Ishikawa (cell line): ENCODE results near the gene CTAG1B.
"Not testable (repeated sequence)": the region's sequence is repeated elsewhere in the genome, so short reads cannot be mapped to it uniquely, and the experiment has no call there.

Source experiments
- CEBPB ChIP-seq: IDR thresholded peaks from 2 replicates; pipeline ENCODE4 v1.6.1; 2012
- CREB1 ChIP-seq: IDR thresholded peaks from 2 replicates; pipeline ENCODE4 v1.6.1; 2012; ENCODE audit warnings: low read depth
- EGR1 ChIP-seq: IDR thresholded peaks from 2 replicates; pipeline ENCODE4 v1.6.1; 2012
- EP300 ChIP-seq: IDR thresholded peaks from 2 replicates; pipeline ENCODE4 v1.6.1; 2012; ENCODE audit warnings: borderline replicate concordance
- FOXM1 ChIP-seq: IDR thresholded peaks from 2 replicates; pipeline ENCODE4 v1.6.1; 2012; ENCODE audit warnings: low read depth, borderline replicate concordance
- MAX ChIP-seq: IDR thresholded peaks from 2 replicates; pipeline ENCODE4 v1.6.1; 2012
- NFIC ChIP-seq: IDR thresholded peaks from 2 replicates; pipeline ENCODE4 v1.6.1; 2012
- RAD21 ChIP-seq: IDR thresholded peaks from 2 replicates; pipeline ENCODE4 v1.6.1; 2012; ENCODE audit warnings: low read depth
- REST ChIP-seq: IDR thresholded peaks from 2 replicates; pipeline ENCODE4 v1.6.1; 2012; ENCODE audit warnings: low read depth, mild to moderate bottlenecking
- TAF1 ChIP-seq: IDR thresholded peaks from 2 replicates; pipeline ENCODE4 v1.6.1; 2012; ENCODE audit warnings: low read depth, mild to moderate bottlenecking
- TCF12 ChIP-seq: IDR thresholded peaks from 2 replicates; pipeline ENCODE4 v1.6.1; 2012; ENCODE audit warnings: low read depth
- TEAD4 ChIP-seq: IDR thresholded peaks from 2 replicates; pipeline ENCODE4 v1.6.1; 2012
- USF1 ChIP-seq: IDR thresholded peaks from 2 replicates; pipeline ENCODE4 v1.6.1; 2012
- YY1 ChIP-seq: IDR thresholded peaks from 2 replicates; pipeline ENCODE4 v1.6.1; 2012; ENCODE audit warnings: low read depth
- ZBTB7A ChIP-seq: IDR thresholded peaks from 2 replicates; pipeline ENCODE4 v1.6.1; 2012; ENCODE audit warnings: low read depth

CTAG1B gene

GRCh38 chrX:154594491-154594890, 24.6 kb downstream of the CTAG1B start:
- TF ChIP-seq REST (no peak), CREB1 (no peak), NFIC (no peak), EGR1 (no peak), RAD21 (no peak), TEAD4 (no peak), YY1 (no peak), FOXM1 (no peak), TCF12 (no peak), USF1 (no peak), ZBTB7A (no peak), MAX (no peak), TAF1 (no peak), EP300 (no peak), CEBPB (no peak)

- TF ChIP-seq REST = no peak
- no peak for TF ChIP-seq EGR1
- TF ChIP-seq RAD21 = no peak
- no peak for TF ChIP-seq MAX
- no peak for TF ChIP-seq ZBTB7A
- no peak for TF ChIP-seq YY1
- no peak for TF ChIP-seq NFIC
- TF ChIP-seq USF1 = no peak
- no peak for TF ChIP-seq CEBPB
- TF ChIP-seq CREB1 = no peak
- TF ChIP-seq TAF1 = no peak
- TF ChIP-seq FOXM1 = no peak
- no peak for TF ChIP-seq TCF12
- TF ChIP-seq TEAD4 = no peak
- TF ChIP-seq EP300 = no peak
Observed at GRCh38 chrX:154593201-154593600, 25.9 kb downstream of the CTAG1B start.

GRCh38 chrX:154592505-154592904, 26.6 kb downstream of the CTAG1B start:
- TF ChIP-seq NFIC (no peak), EGR1 (no peak), EP300 (no peak), YY1 (no peak), TEAD4 (no peak), USF1 (no peak), MAX (no peak), RAD21 (no peak), TAF1 (no peak), ZBTB7A (no peak), FOXM1 (no peak), REST (no peak), CREB1 (no peak), CEBPB (no peak), TCF12 (no peak)

GRCh38 chrX:154584585-154585183, 34.4 kb downstream of the CTAG1B start, which contains the start of gene CTAG1A:
CTAG1A (plus strand) TSS chrX:154585133; CDS start chrX:154585207, 74 bp downstream.
- TF ChIP-seq USF1, CEBPB, NFIC: not testable (repeated sequence)
